IMR-90 (cell line): ENCODE results near the gene CAMTA1. TPM values are rescaled to one million over a fixed set of nuclear protein-coding genes. Genes with fewer than 3 reads are reported as not detected.

Experiments used
- ATAC-seq: fragments of 200-7000 bp; cut with Tn5 transposase; 2 replicates; pipeline ENCODE4 v1.9.1; 2020; ENCODE audit warnings: low read depth, mild to moderate bottlenecking, moderate library complexity
- BruUV-seq: library from RNA; stranded (reverse); fragments of 400-500 nt; replicated peaks from 2 replicates; lab custom pipeline; 2021; lab: Mats Ljungman, UMichigan
- CTCF ChIA-PET: fragments of 300-600 bp; formaldehyde crosslinking; extraction: SDS; loops from one replicate; lab custom pipeline; 2021; ENCODE audit warnings: antibody characterized with exemption; lab: Yijun Ruan, JAX
- POLR2A ChIA-PET: fragments of 300-600 bp; sonication (Branson Sonifier 250); formaldehyde crosslinking; loops from one replicate; lab custom pipeline; 2022; ENCODE audit warnings: antibody characterized with exemption; ENCODE audit not compliant: unreplicated experiment; lab: Charles Lee
- DNase-seq: peaks from one replicate; pipeline ENCODE4 v3.0.0; 2013
- H2AFZ ChIP-seq: replicated peaks from 2 replicates; pipeline ENCODE3; 2013; ENCODE audit warnings: low read length, mild to moderate bottlenecking; ENCODE audit not compliant: poor library complexity
- H2AK5ac ChIP-seq: 2 replicates; pipeline ENCODE4 v1.6.1; 2013; ENCODE audit warnings: low read depth, low read length, inconsistent platforms
- H2AK9ac ChIP-seq: replicated peaks from 2 replicates; pipeline ENCODE3; 2013; ENCODE audit warnings: mild to moderate bottlenecking, low read depth, low read length, moderate library complexity; ENCODE audit not compliant: poor library complexity
- H2BK120ac ChIP-seq: 2 replicates; pipeline ENCODE4 v1.6.1; 2013; ENCODE audit warnings: low read depth, low read length, inconsistent platforms
- H2BK15ac ChIP-seq: 3 replicates; pipeline ENCODE4 v1.6.1; 2013; ENCODE audit warnings: low read depth, low read length, inconsistent platforms
- H2BK20ac ChIP-seq: 2 replicates; pipeline ENCODE4 v1.6.1; 2013; ENCODE audit warnings: low read depth, mild to moderate bottlenecking, inconsistent platforms, low read length, moderate library complexity
- H2BK5ac ChIP-seq: 2 replicates; pipeline ENCODE4 v1.6.1; 2013; ENCODE audit warnings: mild to moderate bottlenecking, low read depth, low read length, inconsistent platforms; ENCODE audit not compliant: poor library complexity, severe bottlenecking
- H3K14ac ChIP-seq: replicated peaks from 2 replicates; pipeline ENCODE4 v1.6.1; 2013; ENCODE audit warnings: low read depth, low read length, inconsistent platforms
- H3K18ac ChIP-seq: 2 replicates; pipeline ENCODE4 v1.6.1; 2013; ENCODE audit warnings: low read depth, low read length, control low read depth
- H3K23ac ChIP-seq: 2 replicates; pipeline ENCODE4 v1.6.1; 2013; ENCODE audit warnings: low read depth, low read length, inconsistent platforms
- H3K27ac ChIP-seq: 2 replicates; pipeline ENCODE4 v1.5.1; 2013; ENCODE audit warnings: mild to moderate bottlenecking, control low read depth, low read length; ENCODE audit not compliant: insufficient read depth
- H3K27me3 ChIP-seq: 2 replicates; pipeline ENCODE4 v1.6.1; 2013; ENCODE audit warnings: low read length; ENCODE audit not compliant: control insufficient read depth, insufficient read depth
- H3K36me3 ChIP-seq: 2 replicates; pipeline ENCODE4 v1.6.1; 2013; ENCODE audit warnings: low read length, mixed read lengths; ENCODE audit not compliant: control insufficient read depth, insufficient read depth
- H3K4ac ChIP-seq: 2 replicates; pipeline ENCODE4 v1.6.1; 2013; ENCODE audit warnings: low read depth, low read length, inconsistent platforms
- H3K4me1 ChIP-seq: 2 replicates; pipeline ENCODE4 v1.6.1; 2013; ENCODE audit warnings: low read length, mixed read lengths; ENCODE audit not compliant: control insufficient read depth, insufficient read depth
- H3K4me2 ChIP-seq: 2 replicates; pipeline ENCODE4 v1.6.1; 2013; ENCODE audit warnings: low read depth, mild to moderate bottlenecking, control low read depth, low read length, moderate library complexity
- H3K4me3 ChIP-seq: 2 replicates; pipeline ENCODE4 v1.5.1; 2013; ENCODE audit warnings: low read depth, mild to moderate bottlenecking, control low read depth, low read length, moderate library complexity; ENCODE audit not compliant: insufficient read depth
- H3K56ac ChIP-seq: 2 replicates; pipeline ENCODE4 v1.6.1; 2013; ENCODE audit warnings: low read length, inconsistent platforms; ENCODE audit not compliant: insufficient read depth; ENCODE audit errors: extremely low read depth
- H3K79me1 ChIP-seq, 2 experiments: 2 replicates each; pipeline ENCODE4 v1.6.1; 2013; ENCODE audit warnings: low read length in 2 of 2, inconsistent platforms in 1 of 2, low read depth in 1 of 2
- H3K9ac ChIP-seq: 2 replicates; pipeline ENCODE4 v1.6.1; 2013; ENCODE audit warnings: low read depth, low read length, control low read depth
- H3K9me1 ChIP-seq: 2 replicates; pipeline ENCODE4 v1.6.1; 2013; ENCODE audit warnings: low read length, inconsistent platforms; ENCODE audit not compliant: insufficient read depth
- H3K9me3 ChIP-seq: 2 replicates; pipeline ENCODE4 v1.6.1; 2013; ENCODE audit warnings: low read length; ENCODE audit not compliant: control insufficient read depth, insufficient read depth
- H4K20me1 ChIP-seq: 2 replicates; pipeline ENCODE4 v1.6.1; 2013; ENCODE audit warnings: low read length, inconsistent platforms; ENCODE audit not compliant: insufficient read depth
- H4K5ac ChIP-seq: 2 replicates; pipeline ENCODE4 v1.6.1; 2013; ENCODE audit warnings: mild to moderate bottlenecking, low read depth, low read length, control low read depth
- H4K8ac ChIP-seq, 2 experiments: 2 replicates each; pipeline ENCODE4 v1.6.1; 2013; ENCODE audit warnings: low read depth in 2 of 2, low read length in 2 of 2, control low read depth in 1 of 2, inconsistent platforms in 1 of 2
- H4K91ac ChIP-seq: 2 replicates; pipeline ENCODE4 v1.6.1; 2013; ENCODE audit warnings: low read depth, low read length, inconsistent platforms; ENCODE audit not compliant: insufficient read depth
- MAFK ChIP-seq: IDR thresholded peaks from 2 replicates; pipeline ENCODE4 v1.6.1; 2012; ENCODE audit warnings: low read depth, low read length, improper control_type of control experiment
- MAZ ChIP-seq: IDR thresholded peaks from 2 replicates; pipeline ENCODE4 v1.6.1; 2012; ENCODE audit warnings: low read depth, mild to moderate bottlenecking, low read length, improper control_type of control experiment, moderate library complexity, borderline replicate concordance
- NFE2L2 ChIP-seq: fragments of 150-350 bp; IDR thresholded peaks from 2 replicates; pipeline ENCODE4 v1.6.1; 2016; ENCODE audit warnings: low read depth, mild to moderate bottlenecking, low read length
- SMC3 ChIP-seq: fragments of 150-350 bp; IDR thresholded peaks from 2 replicates; pipeline ENCODE4 v1.6.1; 2016; ENCODE audit warnings: low read depth, mild to moderate bottlenecking, antibody characterized with exemption, low read length, moderate library complexity
- USF2 ChIP-seq: fragments of 150-350 bp; IDR thresholded peaks from 2 replicates; pipeline ENCODE4 v1.6.1; 2017; ENCODE audit warnings: mild to moderate bottlenecking, antibody characterized with exemption, low read length, low read depth
- WGBS, 2 experiments: methylation state at CpG; one replicate each; pipeline versions ENCODE4 v1.1.5 to v1.1.7; 2013; ENCODE audit warnings: missing lambda C conversion rate in 2 of 2; ENCODE audit not compliant: insufficient read length in 1 of 2; ENCODE audit errors: extremely low coverage in 2 of 2; 5-methylcytosine and 5-hydroxymethylcytosine counted together
- dilution Hi-C: fragments of 300-500 bp; cut with HindIII; formaldehyde crosslinking; loops from one replicate; pipeline ENCODE4 v1.14.3; 2018; ENCODE audit warnings: low sequenced_read_pairs; ENCODE audit not compliant: unreplicated experiment
- in situ Hi-C: fragments of 300-500 bp; cut with MboI; formaldehyde crosslinking; loops from 3 replicates; pipeline ENCODE4 v1.14.3; 2019; ENCODE audit warnings: low sequenced_read_pairs, inconsistent platforms, mixed read lengths
- intact Hi-C: fragments of 100-400 bp; cut with micrococcal nuclease; formaldehyde crosslinking; loops from 2 replicates; pipeline ENCODE4 v1.10.0; 2022
- polyA plus RNA-seq, 3 experiments: library from polyadenylated mRNA; depleted of rRNA; stranded (reverse); fragments of >200 nt; gene quantifications; 2 replicates each; pipeline ENCODE4 v1.2.3, GENCODE V29; 2012; ENCODE audit warnings: low replicate concordance in 1 of 3
- total RNA-seq: library from RNA; depleted of rRNA; stranded (reverse); fragments of >200 nt; gene quantifications from 2 replicates; pipeline ENCODE4 v1.2.3, GENCODE V29; 2012

CAMTA1 gene
- total and polyA plus RNA-seq, 2 of the 4 experiments (the other 2 are of a cell fraction) = 35.5 to 74.3 TPM

GRCh38 chr1:7557301-7557891 lies 772.1 kb downstream of the CAMTA1 start:
- Histone ChIP-seq H3K9me3 (peaks cover 7% of the 10 kb centered on the region), H2BK20ac (no peak overlapping the region), H2AK5ac (no peak overlapping the region), H2BK120ac (no peak overlapping the region), H3K18ac (no peak overlapping the region), H3K9me1 (no peaks in the 10 kb centered on the region), H2AK9ac (no peak overlapping the region), H3K4me2 (no peak overlapping the region), H3K4me1 (no peaks in the 10 kb centered on the region; the same call in 1 of the 2 replicates), H3K9ac (no peak overlapping the region), H4K8ac (no peak overlapping the region), H2AFZ (no peak overlapping the region), H4K20me1 (no peaks in the 10 kb centered on the region), H4K5ac (no peak overlapping the region), H4K91ac (no peak overlapping the region), H3K27ac (no peak overlapping the region), H3K27me3 (peaks cover 4% of the 10 kb centered on the region; the same call in 1 of the 2 replicates), H3K23ac (no peak overlapping the region), H3K79me1 (no peaks in the 10 kb centered on the region), H2BK15ac (no peak overlapping the region), H3K14ac (no peak overlapping the region), H3K56ac (no peak overlapping the region), H2BK5ac (no peak overlapping the region), H3K36me3 (no peaks in the 10 kb centered on the region), H3K4me3 (no peak overlapping the region), H3K4ac (no peak overlapping the region)
- ATAC-seq = no peak
- CTCF ChIA-PET = no interaction called here
- no peak for DNase-seq
- dilution Hi-C loops (no loop called here), in situ Hi-C loops (no loop called here), intact Hi-C loops (no loop called here)
- 31% methylated on average over 3 of the region's 10 CpGs; no CpG with 5 or more reads in 1 of the 2 experiments for WGBS, 2 experiments
- no TSS peak for BruUV-seq
- TF ChIP-seq NFE2L2 (no peak), SMC3 (no peak), MAFK (no peak), MAZ (no peak), USF2 (no peak)
- POLR2A ChIA-PET = no interaction called here
